ENCODE results near the gene ASPA.

Gene ASPA

GRCh38 chr17:3547628-3548027 lies 71.8 kb downstream of the ASPA start:
- TF ChIP-seq EZH2phosphoT487 (IDR thresholded peaks at IDR 0.05; ENCODE audit: borderline replicate concordance, low read length) (no peak), CTCF (IDR thresholded peaks at IDR 0.05; ENCODE audit: low read depth, low read length, poor library complexity, severe bottlenecking) (no peak)

GRCh38 chr17:3549610-3550162 lies 73.9 kb downstream of the ASPA start:
- TF ChIP-seq EZH2phosphoT487 (IDR thresholded peaks at IDR 0.05; ENCODE audit: borderline replicate concordance, low read length) (no peak), CTCF (IDR thresholded peaks at IDR 0.05; ENCODE audit: low read depth, low read length, poor library complexity, severe bottlenecking) (no peak)
- H3K27ac ChIP-seq (ENCODE audit: low read depth, low read length), result no peak overlapping the region
- H3K4me1 ChIP-seq (ENCODE audit: control insufficient read depth, low read length), result no peaks in the 10 kb centered on the region
- no peaks in the 10 kb centered on the region for H3K9me2 ChIP-seq (replicated peaks; ENCODE audit: control insufficient read depth, low read length)
- no peaks in the 10 kb centered on the region for H3F3A ChIP-seq (ENCODE audit: control insufficient read depth, insufficient read depth)
- peaks cover 3% of the 10 kb centered on the region; the same call in 1 of the 2 replicates for H3K27me3 ChIP-seq (ENCODE audit: control insufficient read depth, low read length)
- H4K20me1 ChIP-seq (ENCODE audit: control insufficient read depth, insufficient read depth, low read depth, low read length), result no peaks in the 10 kb centered on the region
- H3K79me2 ChIP-seq (ENCODE audit: control insufficient read depth, low read length), result no peaks in the 10 kb centered on the region
- no peak overlapping the region for H3K4me3 ChIP-seq (ENCODE audit: low read length)
- H3K36me3 ChIP-seq (ENCODE audit: control insufficient read depth, low read length), result no peaks in the 10 kb centered on the region
- no peak overlapping the region for H3K4me2 ChIP-seq (ENCODE audit: low read length)
- no peaks in the 10 kb centered on the region for H3K9me3 ChIP-seq (ENCODE audit: control insufficient read depth, insufficient read depth, low read length)

More at GRCh38 chr17:3547628-3548027, 71.8 kb downstream of the ASPA start:
- Histone ChIP-seq H3K4me1 (ENCODE audit: control insufficient read depth, low read length) (no peaks in the 10 kb centered on the region), H4K20me1 (ENCODE audit: control insufficient read depth, insufficient read depth, low read depth, low read length) (no peaks in the 10 kb centered on the region), H3K79me2 (ENCODE audit: control insufficient read depth, low read length) (no peaks in the 10 kb centered on the region), H3K4me2 (ENCODE audit: low read length) (no peak overlapping the region), H3K27me3 (ENCODE audit: control insufficient read depth, low read length) (peaks cover 7% of the 10 kb centered on the region; the same call in 1 of the 2 replicates), H3K4me3 (ENCODE audit: low read length) (no peak overlapping the region), H3K27ac (ENCODE audit: low read depth, low read length) (no peak overlapping the region), H3K9me3 (ENCODE audit: control insufficient read depth, insufficient read depth, low read length) (no peaks in the 10 kb centered on the region), H3F3A (ENCODE audit: control insufficient read depth, insufficient read depth) (no peaks in the 10 kb centered on the region), H3K36me3 (ENCODE audit: control insufficient read depth, low read length) (no peaks in the 10 kb centered on the region), H3K9me2 (replicated peaks; ENCODE audit: control insufficient read depth, low read length) (no peaks in the 10 kb centered on the region)

GRCh38 chr17:3551189-3551588 lies 75.4 kb downstream of the ASPA start:
- Histone ChIP-seq H3K9me2 (replicated peaks; ENCODE audit: control insufficient read depth, low read length) (no peaks in the 10 kb centered on the region), H3K4me1 (ENCODE audit: control insufficient read depth, low read length) (no peaks in the 10 kb centered on the region), H3K9me3 (ENCODE audit: control insufficient read depth, insufficient read depth, low read length) (no peaks in the 10 kb centered on the region), H3K27me3 (ENCODE audit: control insufficient read depth, low read length) (peaks cover 5% of the 10 kb centered on the region; the same call in 1 of the 2 replicates), H3K27ac (ENCODE audit: low read depth, low read length) (no peak overlapping the region), H3K4me3 (ENCODE audit: low read length) (no peak overlapping the region), H3K4me2 (ENCODE audit: low read length) (no peak overlapping the region), H3F3A (ENCODE audit: control insufficient read depth, insufficient read depth) (no peaks in the 10 kb centered on the region), H3K36me3 (ENCODE audit: control insufficient read depth, low read length) (no peaks in the 10 kb centered on the region), H4K20me1 (ENCODE audit: control insufficient read depth, insufficient read depth, low read depth, low read length) (no peaks in the 10 kb centered on the region), H3K79me2 (ENCODE audit: control insufficient read depth, low read length) (no peaks in the 10 kb centered on the region)
- TF ChIP-seq EZH2phosphoT487 (IDR thresholded peaks at IDR 0.05; ENCODE audit: borderline replicate concordance, low read length), result no peak
- TF ChIP-seq CTCF (IDR thresholded peaks at IDR 0.05; ENCODE audit: low read depth, low read length, poor library complexity, severe bottlenecking), result no peak
